Measurements from ENCODE around the gene ZMIZ1.

ZMIZ1 gene

GRCh38 chr10:79158402-79159097, 89.8 kb downstream of the ZMIZ1 start:
- DNase-seq, result no peak

DNA sequence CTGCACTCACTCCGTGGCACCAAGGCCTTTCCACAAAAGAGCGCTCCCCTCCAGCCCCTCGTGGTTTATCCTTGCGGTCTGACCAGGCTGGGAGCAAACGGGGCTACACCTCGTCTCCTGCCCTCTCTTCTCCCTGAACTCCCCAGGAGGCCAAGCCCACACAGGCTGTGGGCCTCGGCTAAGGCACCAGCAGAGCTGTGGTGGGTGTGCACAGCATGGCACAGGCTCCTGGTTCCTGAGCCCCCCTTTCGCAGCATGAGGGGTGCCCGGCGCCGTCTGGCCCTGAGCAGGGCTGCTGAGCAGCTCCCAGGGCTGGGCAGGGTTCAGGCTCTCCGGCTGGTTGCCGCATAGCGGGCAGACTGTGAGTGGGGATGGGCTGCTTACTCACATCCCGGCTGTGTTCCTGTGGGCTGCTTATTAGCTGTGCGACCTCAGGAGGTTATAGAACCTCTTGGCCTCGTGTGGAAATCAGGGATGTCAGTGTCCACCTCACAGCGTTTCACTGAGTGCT, 90.4 kb downstream of the ZMIZ1 start:
- DNase-seq, result no peak

GRCh38 chr10:79159785-79160184, 91.0 kb downstream of the ZMIZ1 start:
- no peak for DNase-seq

DNA sequence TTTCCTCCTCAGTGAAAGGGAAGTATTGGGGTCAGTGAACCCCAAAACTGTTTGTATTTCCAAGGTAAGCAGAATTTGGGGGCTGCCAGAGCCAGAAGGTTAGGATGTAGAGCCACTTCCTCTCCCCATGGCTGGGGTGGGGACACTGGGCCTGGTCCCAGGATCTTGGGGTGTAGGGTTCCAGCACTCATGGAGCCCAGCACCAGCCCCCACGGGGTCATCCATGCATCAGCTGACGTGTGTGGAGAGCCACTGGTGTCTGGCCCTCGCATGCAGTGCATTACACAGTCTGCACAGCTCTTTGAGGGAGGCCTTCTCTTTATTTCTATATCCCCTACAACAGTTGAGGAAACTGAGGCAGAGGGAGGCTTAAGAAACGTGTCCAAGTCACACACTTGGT, 91.4 kb downstream of the ZMIZ1 start:
- no peak for DNase-seq

DNA sequence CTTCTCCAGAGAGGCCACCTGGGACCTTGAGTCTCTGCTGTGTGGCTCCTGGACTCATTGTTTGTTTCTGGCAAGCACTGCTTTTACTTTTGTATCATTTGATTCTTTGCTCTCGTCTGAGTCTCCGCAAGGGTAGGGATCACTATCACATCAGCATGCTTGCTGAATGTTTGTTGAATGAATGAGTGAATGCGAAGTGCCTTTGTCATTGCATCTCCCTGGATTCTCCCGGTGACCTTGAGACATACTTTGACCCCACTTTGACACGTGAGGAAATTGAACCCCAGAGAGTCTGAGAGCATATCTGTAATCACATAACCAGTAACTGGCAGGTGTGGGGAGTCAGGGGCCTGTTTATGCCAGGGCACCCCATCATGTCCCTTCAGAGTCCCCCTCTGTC, 92.8 kb downstream of the ZMIZ1 start:
- no peak for DNase-seq

GRCh38 chr10:79162022-79162421, 93.3 kb downstream of the ZMIZ1 start:
- no peak for DNase-seq

DNA sequence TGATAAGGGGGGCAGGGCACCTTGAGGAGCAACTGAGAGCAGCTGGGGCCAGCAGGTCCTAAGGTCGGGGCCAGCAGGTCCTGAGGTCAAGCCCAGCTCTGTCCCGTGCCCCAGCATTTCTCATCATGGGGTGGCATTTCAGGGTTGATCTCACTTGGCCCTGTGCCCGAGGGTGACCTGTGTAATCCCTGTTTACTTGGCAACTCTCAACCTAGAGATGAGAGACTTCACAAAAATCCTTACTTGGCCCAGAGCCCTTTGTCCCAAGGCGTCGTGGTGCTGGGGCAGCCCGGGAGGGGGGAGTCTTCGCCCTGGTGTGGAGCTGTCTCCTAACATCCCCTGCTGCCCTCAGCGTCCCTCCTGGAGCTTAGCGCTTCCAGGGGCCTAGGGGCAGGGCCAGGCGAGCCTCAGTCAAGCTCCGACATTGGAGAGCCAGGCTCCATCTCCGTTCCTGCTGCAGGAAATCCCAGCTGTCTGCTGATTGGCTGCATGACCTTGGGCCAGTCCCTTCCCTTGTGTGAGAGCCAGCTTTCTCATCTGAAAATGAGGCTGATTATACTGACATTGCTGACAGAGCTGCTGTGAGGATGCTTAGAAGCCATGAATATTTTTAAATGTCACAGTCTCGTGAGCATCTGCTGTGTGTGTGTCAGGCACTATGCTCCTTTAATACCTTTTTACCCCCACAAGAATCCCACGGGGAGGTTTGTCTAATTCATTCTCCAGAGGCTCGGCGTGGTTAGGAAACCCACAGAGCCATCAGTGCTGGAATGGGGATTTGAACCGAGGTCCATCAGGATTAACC, 94.3 kb downstream of the ZMIZ1 start:
- DNase-seq, result no peak

DNA sequence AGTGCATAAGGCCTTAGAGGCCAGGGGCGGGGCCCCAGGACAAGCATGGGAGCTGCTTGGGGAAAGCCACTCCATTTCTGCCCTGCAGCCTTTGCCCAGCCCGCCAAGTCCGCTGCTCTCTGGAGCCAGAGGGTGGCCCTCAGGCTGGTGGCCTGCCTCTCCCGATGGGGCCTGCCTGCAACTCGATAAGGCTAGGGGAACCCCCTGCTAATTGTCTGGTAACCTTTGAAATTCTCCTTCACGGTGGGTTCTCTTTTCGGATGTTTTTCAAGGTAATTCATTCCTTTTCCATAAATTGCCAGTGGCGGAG, 94.9 kb downstream of the ZMIZ1 start:
- no peak for DNase-seq

DNA sequence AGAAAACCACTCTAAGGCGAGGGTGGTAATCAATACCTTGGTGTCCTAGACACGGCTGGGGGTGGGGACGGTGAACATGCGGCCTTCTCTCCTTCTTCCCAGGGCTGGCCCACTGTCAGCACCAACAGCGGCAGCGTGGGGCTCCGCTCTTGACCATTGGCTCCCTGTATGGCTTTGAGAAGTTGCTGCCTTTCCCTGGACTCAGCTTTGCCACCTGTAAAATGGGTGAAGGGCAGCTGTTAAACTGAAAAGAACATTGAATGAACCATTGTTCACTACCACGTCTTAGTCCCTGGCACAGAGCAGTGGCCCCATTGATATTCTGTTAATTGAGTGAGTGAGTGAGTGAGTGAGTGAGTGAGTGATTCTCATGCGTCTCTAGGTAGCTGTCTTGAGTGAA, 95.3 kb downstream of the ZMIZ1 start:
- DNase-seq, result no peak

GRCh38 chr10:79165070-79165778, 96.5 kb downstream of the ZMIZ1 start:
- DNase-seq, result no peak

DNA sequence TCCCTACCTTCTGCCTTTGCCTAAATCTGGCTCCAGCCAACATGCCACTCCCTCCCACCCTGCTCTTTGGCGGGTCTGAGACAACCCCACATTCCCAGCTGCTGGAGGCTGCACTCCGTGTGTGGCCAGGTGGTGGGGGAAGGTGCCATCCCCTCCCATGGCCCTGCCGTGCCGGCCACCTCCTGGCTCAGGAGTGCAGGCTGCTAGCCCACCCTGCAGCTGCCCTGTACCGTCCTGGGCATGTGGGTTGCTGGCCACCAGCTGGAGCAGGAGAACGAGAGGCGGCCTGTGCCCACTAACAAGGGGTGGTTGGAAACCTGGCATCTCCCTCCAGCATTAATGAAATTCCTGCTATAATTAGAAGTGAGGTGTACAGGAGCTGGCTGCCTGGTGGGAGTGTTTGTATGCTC, 97.6 kb downstream of the ZMIZ1 start:
- DNase-seq, result no peak

- no peak for DNase-seq
Measured at GRCh38 chr10:79166741-79167140, 98.0 kb downstream of the ZMIZ1 start.

GRCh38 chr10:79167537-79167936, 98.8 kb downstream of the ZMIZ1 start:
- DNase-seq, result no peak

DNA sequence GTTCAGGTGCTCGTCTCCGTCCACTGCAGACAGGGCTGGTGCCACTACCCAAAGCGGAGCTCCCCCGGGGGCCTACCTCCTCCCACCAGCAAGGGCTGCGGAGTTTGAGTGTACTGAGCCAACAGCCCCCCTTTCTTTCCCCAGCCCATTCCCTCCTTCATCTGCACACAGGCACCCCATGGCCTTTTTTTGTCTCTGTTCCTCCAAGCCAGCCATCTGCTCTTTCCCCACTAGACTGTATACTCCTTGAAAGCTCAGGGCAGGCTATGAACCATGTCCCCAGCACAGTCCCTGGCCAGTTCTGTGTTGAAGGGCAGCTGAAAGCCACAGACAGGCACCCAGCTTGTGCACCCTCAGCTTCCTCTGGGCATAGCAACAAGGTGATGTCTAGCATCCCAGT, 99.4 kb downstream of the ZMIZ1 start:
- DNase-seq, result no peak

DNA sequence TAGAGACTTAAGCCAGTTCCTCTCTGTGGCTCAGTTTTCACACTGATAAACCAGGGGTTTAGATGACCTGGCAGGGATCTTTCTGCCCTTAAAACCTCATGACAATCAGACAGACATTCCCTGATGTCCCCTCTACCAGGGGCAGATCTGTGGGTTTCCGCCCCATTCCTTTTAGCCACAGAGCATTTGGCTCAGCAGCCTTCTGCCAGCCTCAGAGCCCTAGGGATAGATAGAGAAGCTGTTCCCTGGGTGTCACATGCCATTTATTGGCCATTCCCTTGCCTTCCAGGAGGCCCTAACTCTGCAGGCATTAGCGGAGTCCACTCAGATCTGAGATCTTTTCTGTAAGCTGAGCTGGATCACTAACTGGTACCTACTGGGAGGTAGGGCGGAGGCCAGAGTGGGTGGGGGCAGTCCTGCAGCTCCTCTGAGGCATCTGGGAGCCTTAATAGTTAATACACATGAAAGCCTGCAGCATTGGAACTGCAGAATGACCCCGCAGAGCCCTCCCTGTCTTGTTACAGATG, 101.5 kb downstream of the ZMIZ1 start:
- no peak for DNase-seq

DNA sequence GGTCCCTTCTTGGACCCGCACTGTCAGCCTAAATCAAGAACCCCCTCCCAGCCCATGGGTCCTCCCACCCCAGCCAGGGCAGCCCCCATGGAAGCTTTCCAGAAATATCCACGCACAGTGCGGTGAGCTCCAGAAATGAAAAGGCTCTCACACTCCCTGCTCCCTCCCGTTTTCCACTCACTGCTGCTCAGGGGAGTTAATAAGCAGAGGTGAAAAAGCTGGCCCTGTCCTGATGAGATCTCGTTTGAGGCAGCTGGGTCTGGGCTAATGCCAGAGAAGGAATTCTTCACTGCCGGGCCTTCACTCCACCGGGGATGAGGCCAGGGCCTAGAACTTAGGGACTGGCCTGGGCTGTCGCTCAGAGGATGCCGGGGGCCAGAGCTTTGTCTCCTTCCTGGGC, 102.2 kb downstream of the ZMIZ1 start:
- no peak for DNase-seq

- no peak for DNase-seq
Measured at GRCh38 chr10:79171504-79171903, 102.7 kb downstream of the ZMIZ1 start.

GRCh38 chr10:79172881-79173280, 104.1 kb downstream of the ZMIZ1 start:
- no peak for DNase-seq

- DNase-seq, result no peak
Measured at GRCh38 chr10:79173582-79174262, 105.0 kb downstream of the ZMIZ1 start.

GRCh38 chr10:79176052-79176501, 107.3 kb downstream of the ZMIZ1 start:
- no peak for DNase-seq

GRCh38 chr10:79176949-79177602, 108.3 kb downstream of the ZMIZ1 start:
- no peak for DNase-seq

GRCh38 chr10:79178070-79178576, 109.4 kb downstream of the ZMIZ1 start:
- no peak for DNase-seq

All from NCI-H774 (cell line).